Measurements from ENCODE around the gene GOSR2. TPM values are rescaled to one million over a fixed set of nuclear protein-coding genes. Genes with fewer than 3 reads are reported as not detected.

Gene GOSR2
- total RNA-seq, 1 experiment from 2014 or later = 36.5 TPM

DNA sequence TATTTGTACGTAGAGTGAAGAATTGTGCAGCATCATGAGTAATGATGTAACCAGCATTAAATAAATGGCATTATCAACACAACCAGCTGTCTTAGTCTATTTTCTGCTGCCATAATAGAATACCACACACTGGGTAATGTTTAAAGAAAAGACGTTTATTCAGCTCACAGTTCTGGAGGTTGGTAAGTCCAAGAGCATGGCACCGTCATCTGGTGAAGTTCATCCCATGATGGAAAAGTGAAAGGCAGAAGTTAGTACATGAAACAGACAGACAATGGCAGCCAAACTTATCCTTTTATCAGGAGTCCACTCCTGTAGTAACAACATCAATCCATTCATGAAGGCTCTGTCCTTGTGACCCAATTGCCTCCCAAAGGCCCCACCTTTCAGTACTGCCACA lies 6.3 kb upstream of the GOSR2 start:
- no peak overlapping the region for H3K27ac ChIP-seq (ENCODE audit: low read length)
- H3K4me3 ChIP-seq (ENCODE audit: low read depth in 2 of 2, low read length in 2 of 2) = no peak overlapping the region
- DNase-seq (ENCODE audit: low read depth, low spot score) (no peak), ATAC-seq (no peak)
- H3K4me1 ChIP-seq (ENCODE audit: control insufficient read depth, insufficient read depth, low read length) = no peaks in the 10 kb centered on the region
- TF ChIP-seq CTCF (IDR thresholded peaks at IDR 0.05) (no peak), TCF7L2 (IDR thresholded peaks at IDR 0.05; ENCODE audit: low read depth, low read length) (no peak), SIN3A (IDR thresholded peaks at IDR 0.05; ENCODE audit: borderline replicate concordance, insufficient read depth, low read depth, low read length) (no peak), POLR2AphosphoS5 (IDR thresholded peaks at IDR 0.05; ENCODE audit: low read depth, low read length) (no peak)
- TF ChIP-seq, protein P1, sequence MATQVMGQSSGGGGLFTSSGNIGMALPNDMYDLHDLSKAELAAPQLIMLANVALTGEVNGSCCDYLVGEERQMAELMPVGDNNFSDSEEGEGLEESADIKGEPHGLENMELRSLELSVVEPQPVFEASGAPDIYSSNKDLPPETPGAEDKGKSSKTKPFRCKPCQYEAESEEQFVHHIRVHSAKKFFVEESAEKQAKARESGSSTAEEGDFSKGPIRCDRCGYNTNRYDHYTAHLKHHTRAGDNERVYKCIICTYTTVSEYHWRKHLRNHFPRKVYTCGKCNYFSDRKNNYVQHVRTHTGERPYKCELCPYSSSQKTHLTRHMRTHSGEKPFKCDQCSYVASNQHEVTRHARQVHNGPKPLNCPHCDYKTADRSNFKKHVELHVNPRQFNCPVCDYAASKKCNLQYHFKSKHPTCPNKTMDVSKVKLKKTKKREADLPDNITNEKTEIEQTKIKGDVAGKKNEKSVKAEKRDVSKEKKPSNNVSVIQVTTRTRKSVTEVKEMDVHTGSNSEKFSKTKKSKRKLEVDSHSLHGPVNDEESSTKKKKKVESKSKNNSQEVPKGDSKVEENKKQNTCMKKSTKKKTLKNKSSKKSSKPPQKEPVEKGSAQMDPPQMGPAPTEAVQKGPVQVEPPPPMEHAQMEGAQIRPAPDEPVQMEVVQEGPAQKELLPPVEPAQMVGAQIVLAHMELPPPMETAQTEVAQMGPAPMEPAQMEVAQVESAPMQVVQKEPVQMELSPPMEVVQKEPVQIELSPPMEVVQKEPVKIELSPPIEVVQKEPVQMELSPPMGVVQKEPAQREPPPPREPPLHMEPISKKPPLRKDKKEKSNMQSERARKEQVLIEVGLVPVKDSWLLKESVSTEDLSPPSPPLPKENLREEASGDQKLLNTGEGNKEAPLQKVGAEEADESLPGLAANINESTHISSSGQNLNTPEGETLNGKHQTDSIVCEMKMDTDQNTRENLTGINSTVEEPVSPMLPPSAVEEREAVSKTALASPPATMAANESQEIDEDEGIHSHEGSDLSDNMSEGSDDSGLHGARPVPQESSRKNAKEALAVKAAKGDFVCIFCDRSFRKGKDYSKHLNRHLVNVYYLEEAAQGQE (IDR thresholded peaks at IDR 0.05; ENCODE audit: insufficient read depth in 1 of 2, low read depth in 2 of 2, low read length in 1 of 2) = no peak
- no TSS peak for BruUV-seq (replicated peaks)
- H3K36me3 ChIP-seq (ENCODE audit: control insufficient read depth, insufficient read depth, low read length) = no peaks in the 10 kb centered on the region
- ChIA-PET POLR2A (no interaction called here), CTCF (no interaction called here)
- H3K9me3 ChIP-seq (ENCODE audit: control insufficient read depth, insufficient read depth, low read depth, low read length) = no peaks in the 10 kb centered on the region
- intact Hi-C loops (cut with micrococcal nuclease; ENCODE audit: unreplicated experiment) = no loop called here
- H3K27me3 ChIP-seq (ENCODE audit: control insufficient read depth, insufficient read depth, low read length) = no peaks in the 10 kb centered on the region
- in situ Hi-C loops (cut with HindIII; ENCODE audit: low pct_unique_long_range_greater_than_20kb, low sequenced_read_pairs) = no loop called here

DNA sequence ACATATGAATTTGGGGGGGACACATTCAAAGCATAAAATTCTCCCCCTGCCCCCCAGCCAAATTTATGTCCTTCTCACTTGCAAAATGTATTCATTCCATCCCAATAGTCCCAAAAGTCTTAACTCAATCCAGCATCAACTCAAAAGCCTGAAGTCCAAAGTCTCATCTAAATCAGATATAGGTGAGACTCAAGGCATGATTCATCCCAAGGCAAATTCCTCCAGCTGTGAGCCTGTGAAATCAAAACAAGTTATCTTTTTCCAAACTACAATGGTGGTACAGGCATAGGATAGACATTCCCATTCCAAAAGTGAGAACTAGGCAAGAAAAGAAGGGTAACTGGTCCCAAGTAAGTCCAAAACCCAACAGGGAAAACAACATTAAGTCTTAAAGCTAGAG lies 5.9 kb upstream of the GOSR2 start:
- Histone ChIP-seq H3K4me1 (ENCODE audit: control insufficient read depth, insufficient read depth, low read length) (no peaks in the 10 kb centered on the region), H3K4me3 (ENCODE audit: low read depth in 2 of 2, low read length in 2 of 2) (no peak overlapping the region), H3K27me3 (ENCODE audit: control insufficient read depth, insufficient read depth, low read length) (no peaks in the 10 kb centered on the region), H3K27ac (ENCODE audit: low read length) (no peak overlapping the region), H3K36me3 (ENCODE audit: control insufficient read depth, insufficient read depth, low read length) (no peaks in the 10 kb centered on the region; the same call in 1 of the 2 replicates), H3K9me3 (ENCODE audit: control insufficient read depth, insufficient read depth, low read depth, low read length) (no peaks in the 10 kb centered on the region)
- ChIA-PET POLR2A (interaction anchor here (0.5 kb wide), 1 partner anchor 523 kb away, joined by 4 read pairs; no protein-coding TSS in a partner anchor), CTCF (no interaction called here)
- intact Hi-C loops (cut with micrococcal nuclease; ENCODE audit: unreplicated experiment) = no loop called here
- no peak for TF ChIP-seq CTCF (IDR thresholded peaks at IDR 0.05)
- no peak for TF ChIP-seq TCF7L2 (IDR thresholded peaks at IDR 0.05; ENCODE audit: low read depth, low read length)
- TF ChIP-seq POLR2AphosphoS5 (IDR thresholded peaks at IDR 0.05; ENCODE audit: low read depth, low read length) = no peak
- no peak for TF ChIP-seq SIN3A (IDR thresholded peaks at IDR 0.05; ENCODE audit: borderline replicate concordance, insufficient read depth, low read depth, low read length)
- TF ChIP-seq, protein P1 (IDR thresholded peaks at IDR 0.05; ENCODE audit: insufficient read depth in 1 of 2, low read depth in 2 of 2, low read length in 1 of 2) = no peak
- DNase-seq (ENCODE audit: low read depth, low spot score) (no peak), ATAC-seq (no peak)
- in situ Hi-C loops (cut with HindIII; ENCODE audit: low pct_unique_long_range_greater_than_20kb, low sequenced_read_pairs) = no loop called here
- BruUV-seq (replicated peaks) = no TSS peak

Data from Panc1 (cell line).